ENCODE results near the gene GPT2.
"Not testable (repeated sequence)": the region's sequence is repeated elsewhere in the genome, so short reads cannot be mapped to it uniquely, and the experiment has no call there.

The GPT2 gene

GRCh38 chr16:46918905-46919792, 35.0 kb downstream of the GPT2 start:
- in situ Hi-C loops (cut with MboI; ENCODE audit: low sequenced_read_pairs): loop anchor here (25.0 kb wide), 1 partner anchor 257 kb away; no protein-coding TSS in a partner anchor

- in situ Hi-C loops (cut with MboI; ENCODE audit: low sequenced_read_pairs): loop anchor here (25.0 kb wide), 1 partner anchor 258 kb away; no protein-coding TSS in a partner anchor
Measured at GRCh38 chr16:46920402-46921068, 36.4 kb downstream of the GPT2 start.

GRCh38 chr16:46922239-46922638, 38.1 kb downstream of the GPT2 start:
- in situ Hi-C loops (cut with MboI; ENCODE audit: low sequenced_read_pairs): loop anchor here (25.0 kb wide), 1 partner anchor 260 kb away; no protein-coding TSS in a partner anchor

GRCh38 chr16:46923513-46924295, 39.5 kb downstream of the GPT2 start:
- in situ Hi-C loops (cut with MboI; ENCODE audit: low sequenced_read_pairs): loop anchor here (25.0 kb wide), 1 partner anchor 261 kb away; no protein-coding TSS in a partner anchor

- in situ Hi-C loops (cut with MboI; ENCODE audit: low sequenced_read_pairs): loop anchor here (25.0 kb wide), 1 partner anchor 262 kb away; no protein-coding TSS in a partner anchor
Measured at GRCh38 chr16:46924402-46924801, 40.2 kb downstream of the GPT2 start.

GRCh38 chr16:46926470-46927225, 42.5 kb downstream of the GPT2 start:
- in situ Hi-C loops (cut with MboI; ENCODE audit: low sequenced_read_pairs): no loop called here

- in situ Hi-C loops (cut with MboI; ENCODE audit: low sequenced_read_pairs): no loop called here
Measured at GRCh38 chr16:46927273-46927672, 43.1 kb downstream of the GPT2 start.

- in situ Hi-C loops (cut with MboI; ENCODE audit: low sequenced_read_pairs): no loop called here
Measured at GRCh38 chr16:46928811-46929210, 44.6 kb downstream of the GPT2 start.

GRCh38 chr16:46929378-46930332, 45.5 kb downstream of the GPT2 start:
- in situ Hi-C loops (cut with MboI; ENCODE audit: low sequenced_read_pairs): no loop called here

GRCh38 chr16:46930861-46931260, 46.7 kb downstream of the GPT2 start:
- in situ Hi-C loops (cut with MboI; ENCODE audit: low sequenced_read_pairs): no loop called here

- in situ Hi-C loops (cut with MboI; ENCODE audit: low sequenced_read_pairs): no loop called here
Measured at GRCh38 chr16:46932802-46933201, 48.6 kb downstream of the GPT2 start.

GRCh38 chr16:46937536-46937935, 53.4 kb downstream of the GPT2 start:
- in situ Hi-C loops (cut with MboI; ENCODE audit: low sequenced_read_pairs): no loop called here

- in situ Hi-C loops (cut with MboI; ENCODE audit: low sequenced_read_pairs): not testable (repeated sequence)
Measured at GRCh38 chr16:46944713-46945112, 60.6 kb downstream of the GPT2 start.

- in situ Hi-C loops (cut with MboI; ENCODE audit: low sequenced_read_pairs): no loop called here
Measured at GRCh38 chr16:46947900-46948547, 63.9 kb downstream of the GPT2 start.

GRCh38 chr16:46948548-46949166, 64.5 kb downstream of the GPT2 start:
- in situ Hi-C loops (cut with MboI; ENCODE audit: low sequenced_read_pairs): no loop called here

- in situ Hi-C loops (cut with MboI; ENCODE audit: low sequenced_read_pairs): no loop called here
Measured at GRCh38 chr16:46949241-46949892, 65.2 kb downstream of the GPT2 start.

- in situ Hi-C loops (cut with MboI; ENCODE audit: low sequenced_read_pairs): loop anchor here (10.0 kb wide), 1 partner anchor 1215 kb away; no protein-coding TSS in a partner anchor
Measured at GRCh38 chr16:46950009-46950408, 65.8 kb downstream of the GPT2 start.

GRCh38 chr16:46954562-46954961, 70.4 kb downstream of the GPT2 start:
- in situ Hi-C loops (cut with MboI; ENCODE audit: low sequenced_read_pairs): loop anchor here (10.0 kb wide), 1 partner anchor 1210 kb away; no protein-coding TSS in a partner anchor

Data from HL-60/S4 treated with retinoic acid at 250 ng/mL for 4 days and 3 days (cell line).